GM19455 (cell line): ENCODE results near the gene NDUFS8.

ENCODE experiments used
- ATAC-seq: cut with Tn5 transposase; IDR thresholded peaks from one replicate; pipeline ENCODE4 v1.9.1; 2021; ENCODE audit not compliant: unreplicated experiment

NDUFS8 gene

GRCh38 chr11:68002938-68003845, 27.3 kb upstream of the NDUFS8 start:
- no peak for ATAC-seq

- ATAC-seq, result no peak
Observed at GRCh38 chr11:68003846-68004550, 26.5 kb upstream of the NDUFS8 start, which contains the start of gene UNC93B1. Gene UNC93B1 (minus strand): TSS chr11:68004097. CDS start chr11:68004043, 54 bp downstream.

- no peak for ATAC-seq
Observed at GRCh38 chr11:68004551-68005335, 25.7 kb upstream of the NDUFS8 start.

GRCh38 chr11:68006606-68007166, 23.8 kb upstream of the NDUFS8 start:
- ATAC-seq, result no peak

GRCh38 chr11:68007498-68008380, 22.7 kb upstream of the NDUFS8 start:
- no peak for ATAC-seq

- ATAC-seq, result no peak
Observed at GRCh38 chr11:68008381-68009337, 21.8 kb upstream of the NDUFS8 start.

GRCh38 chr11:68009391-68010089, 20.9 kb upstream of the NDUFS8 start:
- ATAC-seq, result no peak

- no peak for ATAC-seq
Observed at GRCh38 chr11:68010090-68011041, 20.1 kb upstream of the NDUFS8 start, which contains the start of gene ALDH3B1. Gene ALDH3B1 (plus strand): TSS chr11:68010327. CDS start chr11:68015298, 4,971 bp downstream.

- no peak for ATAC-seq
Observed at GRCh38 chr11:68011051-68011943, 19.2 kb upstream of the NDUFS8 start.

- no peak for ATAC-seq
Observed at GRCh38 chr11:68012044-68012842, 18.2 kb upstream of the NDUFS8 start.

- ATAC-seq, result no peak
Observed at GRCh38 chr11:68012843-68013610, 17.5 kb upstream of the NDUFS8 start.

GRCh38 chr11:68013611-68014156, 16.8 kb upstream of the NDUFS8 start:
- ATAC-seq, result no peak

GRCh38 chr11:68014157-68014946, 16.1 kb upstream of the NDUFS8 start:
- ATAC-seq, result no peak
